Esophagus muscularis mucosa (tissue), 3 donors: Measurements from ENCODE around the gene TIGD3.

ENCODE experiments used
- CTCF ChIP-seq, 3 experiments: fragments of 200-600 bp in 2 of 3; fragments of 450-650 bp in 1 of 3; sonication (generic) in 2 of 3; IDR thresholded peaks; one replicate each; pipeline ENCODE4 v1.5.1; 2017 to 2019; ENCODE audit warnings: antibody characterized with exemption in 3 of 3, mild to moderate bottlenecking in 2 of 3, moderate library complexity in 1 of 3
- POLR2A ChIP-seq: fragments of 450-650 bp; IDR thresholded peaks from one replicate; pipeline ENCODE4 v1.6.1; 2017; ENCODE audit warnings: antibody characterized with exemption, moderate library complexity, mild to moderate bottlenecking, low read depth
- POLR2AphosphoS5 ChIP-seq, 2 donors: sonication (generic); formaldehyde crosslinking; IDR thresholded peaks; one replicate each; pipeline ENCODE4 v1.6.1; 2017; ENCODE audit warnings: antibody characterized with exemption in 2 of 2

- TF ChIP-seq CTCF (IDR thresholded peaks at IDR 0.05) (no peak), POLR2AphosphoS5 (IDR thresholded peaks at IDR 0.05) (no peak), POLR2A (no peak)
Observed at GRCh38 chr11:65340226-65340625, 14.3 kb upstream of the TIGD3 start.
